ENCODE results near the gene APOBEC3B. TPM values are rescaled to one million over a fixed set of nuclear protein-coding genes. Genes with fewer than 3 reads are reported as not detected.
A peak's percentile ranks its signal among the peaks of the same experiment; 100 is the strongest.
"Not testable (repeated sequence)": the region's sequence is repeated elsewhere in the genome, so short reads cannot be mapped to it uniquely, and the experiment has no call there.

Gene APOBEC3B
- polyA plus RNA-seq, 4 donors = 3.5 to 5.8 (median 4.6) TPM

GRCh38 chr22:38958651-38958943, 23.6 kb upstream of the APOBEC3B start:
- not testable (repeated sequence) for H3K27ac ChIP-seq (ENCODE audit: low read depth in 1 of 3, low read length in 2 of 3); H3K9me3 ChIP-seq (ENCODE audit: control insufficient read depth in 2 of 2, insufficient read depth in 1 of 2, low read depth in 1 of 2, low read length in 1 of 2); H3K27me3 ChIP-seq (ENCODE audit: control insufficient read depth in 3 of 3, insufficient read depth in 3 of 3, low read length in 3 of 3); H3K36me3 ChIP-seq (ENCODE audit: control insufficient read depth in 3 of 3, insufficient read depth in 2 of 3, low read depth in 1 of 3, low read length in 3 of 3); FAIRE-seq; H3K4me3 ChIP-seq (ENCODE audit: low read depth in 1 of 3, low read length in 3 of 3); DNase-seq
- peaks cover 0 to 25% (median 0%) of the 10 kb centered on the region in 3 donors for H3K4me1 ChIP-seq (ENCODE audit: control insufficient read depth in 3 of 3, insufficient read depth in 2 of 3, low read depth in 1 of 3, low read length in 2 of 3)

- Histone ChIP-seq H3K36me3 (ENCODE audit: control insufficient read depth in 3 of 3, insufficient read depth in 2 of 3, low read depth in 1 of 3, low read length in 3 of 3) (peaks cover 0 to 2% (median 0%) of the 10 kb centered on the region in 3 donors), H3K27me3 (ENCODE audit: control insufficient read depth in 3 of 3, insufficient read depth in 3 of 3, low read length in 3 of 3) (no peaks in the 10 kb centered on the region), H3K27ac (ENCODE audit: low read depth in 1 of 3, low read length in 2 of 3) (no peak overlapping the region), H3K4me3 (ENCODE audit: low read depth in 1 of 3, low read length in 3 of 3) (no peak overlapping the region), H3K4me1 (ENCODE audit: control insufficient read depth in 3 of 3, insufficient read depth in 2 of 3, low read depth in 1 of 3, low read length in 2 of 3) (peaks cover 4 to 22% (median 5%) of the 10 kb centered on the region in 3 donors), H3K9me3 (ENCODE audit: control insufficient read depth in 2 of 2, insufficient read depth in 1 of 2, low read depth in 1 of 2, low read length in 1 of 2) (no peaks in the 10 kb centered on the region)
- WGBS, 3 donors = 79 to 82% (median 80%) methylated on average over 8 of the region's 8 CpGs
- FAIRE-seq (no peak), DNase-seq (no peak)
These were observed 22.6 kb upstream of the APOBEC3B start for GRCh38 chr22:38959590-38959989.

- not testable (repeated sequence) for FAIRE-seq; H3K27me3 ChIP-seq (ENCODE audit: control insufficient read depth in 3 of 3, insufficient read depth in 3 of 3, low read length in 3 of 3); DNase-seq; H3K36me3 ChIP-seq (ENCODE audit: control insufficient read depth in 3 of 3, insufficient read depth in 2 of 3, low read depth in 1 of 3, low read length in 3 of 3); H3K9me3 ChIP-seq (ENCODE audit: control insufficient read depth in 2 of 2, insufficient read depth in 1 of 2, low read depth in 1 of 2, low read length in 1 of 2); H3K27ac ChIP-seq (ENCODE audit: low read depth in 1 of 3, low read length in 2 of 3); H3K4me3 ChIP-seq (ENCODE audit: low read depth in 1 of 3, low read length in 3 of 3)
- 78 to 93% (median 88%) methylated on average over 3 to 4 of the region's 4 CpGs for WGBS, 3 donors
- peaks cover 6 to 19% (median 8%) of the 10 kb centered on the region in 3 donors for H3K4me1 ChIP-seq (ENCODE audit: control insufficient read depth in 3 of 3, insufficient read depth in 2 of 3, low read depth in 1 of 3, low read length in 2 of 3)
These were observed 21.5 kb upstream of the APOBEC3B start for GRCh38 chr22:38960673-38961072.

GRCh38 chr22:38963291-38963738, 18.8 kb upstream of the APOBEC3B start:
- not testable (repeated sequence) for H3K36me3 ChIP-seq (ENCODE audit: control insufficient read depth in 3 of 3, insufficient read depth in 2 of 3, low read depth in 1 of 3, low read length in 3 of 3); DNase-seq; FAIRE-seq; H3K9me3 ChIP-seq (ENCODE audit: control insufficient read depth in 2 of 2, insufficient read depth in 1 of 2, low read depth in 1 of 2, low read length in 1 of 2); H3K27me3 ChIP-seq (ENCODE audit: control insufficient read depth in 3 of 3, insufficient read depth in 3 of 3, low read length in 3 of 3)
- peaks cover 6 to 12% (median 8%) of the 10 kb centered on the region in 3 donors for H3K4me1 ChIP-seq (ENCODE audit: control insufficient read depth in 3 of 3, insufficient read depth in 2 of 3, low read depth in 1 of 3, low read length in 2 of 3)
- H3K4me3 ChIP-seq (ENCODE audit: low read depth in 1 of 3, low read length in 3 of 3) = peak overlapping the region in 1 of 3 donors; percentile 5
- WGBS, 3 donors = 18 to 41% (median 33%) methylated on average over 6 to 11 of the region's 11 CpGs
- peak overlapping the region in 2 of 3 donors; percentile 40 to 76 for H3K27ac ChIP-seq (ENCODE audit: low read depth in 1 of 3, low read length in 2 of 3)

GRCh38 chr22:38963872-38964271, 18.3 kb upstream of the APOBEC3B start:
- Histone ChIP-seq H3K4me3 (ENCODE audit: low read depth in 1 of 3, low read length in 3 of 3) (peak overlapping the region in 1 of 3 donors; percentile 5), H3K36me3 (ENCODE audit: control insufficient read depth in 3 of 3, insufficient read depth in 2 of 3, low read depth in 1 of 3, low read length in 3 of 3) (peaks cover 0 to 2% (median 0%) of the 10 kb centered on the region in 3 donors), H3K27me3 (ENCODE audit: control insufficient read depth in 3 of 3, insufficient read depth in 3 of 3, low read length in 3 of 3) (no peaks in the 10 kb centered on the region), H3K27ac (ENCODE audit: low read depth in 1 of 3, low read length in 2 of 3) (peak overlapping the region in 2 of 3 donors; percentile 40 to 76), H3K4me1 (ENCODE audit: control insufficient read depth in 3 of 3, insufficient read depth in 2 of 3, low read depth in 1 of 3, low read length in 2 of 3) (peaks cover 6 to 12% (median 8%) of the 10 kb centered on the region in 3 donors), H3K9me3 (ENCODE audit: control insufficient read depth in 2 of 2, insufficient read depth in 1 of 2, low read depth in 1 of 2, low read length in 1 of 2) (no peaks in the 10 kb centered on the region)
- WGBS, 3 donors = 5 to 60% (median 16%) methylated on average over 9 of the region's 9 CpGs
- peak; percentile 92 to 97 for DNase-seq
- FAIRE-seq = no peak

- DNase-seq (no peak), FAIRE-seq (no peak)
- Histone ChIP-seq H3K27me3 (ENCODE audit: control insufficient read depth in 3 of 3, insufficient read depth in 3 of 3, low read length in 3 of 3) (no peaks in the 10 kb centered on the region), H3K27ac (ENCODE audit: low read depth in 1 of 3, low read length in 2 of 3) (peak overlapping the region in 1 of 3 donors; percentile 57), H3K9me3 (ENCODE audit: control insufficient read depth in 2 of 2, insufficient read depth in 1 of 2, low read depth in 1 of 2, low read length in 1 of 2) (no peaks in the 10 kb centered on the region), H3K36me3 (ENCODE audit: control insufficient read depth in 3 of 3, insufficient read depth in 2 of 3, low read depth in 1 of 3, low read length in 3 of 3) (peaks cover 0 to 2% (median 0%) of the 10 kb centered on the region in 3 donors), H3K4me1 (ENCODE audit: control insufficient read depth in 3 of 3, insufficient read depth in 2 of 3, low read depth in 1 of 3, low read length in 2 of 3) (peaks cover 6 to 12% (median 8%) of the 10 kb centered on the region in 3 donors), H3K4me3 (ENCODE audit: low read depth in 1 of 3, low read length in 3 of 3) (no peak overlapping the region)
- WGBS, 3 donors = 31 to 73% (median 45%) methylated on average over 7 of the region's 7 CpGs
These were observed 17.8 kb upstream of the APOBEC3B start for GRCh38 chr22:38964306-38964705.

GRCh38 chr22:38964989-38965388, 17.2 kb upstream of the APOBEC3B start:
- peaks cover 6 to 12% (median 8%) of the 10 kb centered on the region in 3 donors for H3K4me1 ChIP-seq (ENCODE audit: control insufficient read depth in 3 of 3, insufficient read depth in 2 of 3, low read depth in 1 of 3, low read length in 2 of 3)
- H3K27me3 ChIP-seq (ENCODE audit: control insufficient read depth in 3 of 3, insufficient read depth in 3 of 3, low read length in 3 of 3) = no peaks in the 10 kb centered on the region
- H3K4me3 ChIP-seq (ENCODE audit: low read depth in 1 of 3, low read length in 3 of 3) = no peak overlapping the region
- H3K9me3 ChIP-seq (ENCODE audit: control insufficient read depth in 2 of 2, insufficient read depth in 1 of 2, low read depth in 1 of 2, low read length in 1 of 2) = no peaks in the 10 kb centered on the region
- no peaks in the 10 kb centered on the region for H3K36me3 ChIP-seq (ENCODE audit: control insufficient read depth in 3 of 3, insufficient read depth in 2 of 3, low read depth in 1 of 3, low read length in 3 of 3)
- no peak overlapping the region for H3K27ac ChIP-seq (ENCODE audit: low read depth in 1 of 3, low read length in 2 of 3)
- DNase-seq (peak in 1 of 2 donors; percentile 55), FAIRE-seq (no peak)
- WGBS, 3 donors = 56 to 69% (median 61%) methylated on average over 4 of the region's 4 CpGs

GRCh38 chr22:38965614-38966379, 16.4 kb upstream of the APOBEC3B start:
- WGBS, 3 donors = 75 to 85% (median 84%) methylated on average over 14 of the region's 14 CpGs
- Histone ChIP-seq H3K4me3 (ENCODE audit: low read depth in 1 of 3, low read length in 3 of 3) (no peak overlapping the region), H3K27me3 (ENCODE audit: control insufficient read depth in 3 of 3, insufficient read depth in 3 of 3, low read length in 3 of 3) (no peaks in the 10 kb centered on the region), H3K27ac (ENCODE audit: low read depth in 1 of 3, low read length in 2 of 3) (no peak overlapping the region), H3K9me3 (ENCODE audit: control insufficient read depth in 2 of 2, insufficient read depth in 1 of 2, low read depth in 1 of 2, low read length in 1 of 2) (no peaks in the 10 kb centered on the region), H3K36me3 (ENCODE audit: control insufficient read depth in 3 of 3, insufficient read depth in 2 of 3, low read depth in 1 of 3, low read length in 3 of 3) (no peaks in the 10 kb centered on the region), H3K4me1 (ENCODE audit: control insufficient read depth in 3 of 3, insufficient read depth in 2 of 3, low read depth in 1 of 3, low read length in 2 of 3) (peaks cover 6 to 12% (median 8%) of the 10 kb centered on the region in 3 donors)
- DNase-seq (no peak), FAIRE-seq (no peak)

- Histone ChIP-seq H3K36me3 (ENCODE audit: control insufficient read depth in 3 of 3, insufficient read depth in 2 of 3, low read depth in 1 of 3, low read length in 3 of 3) (no peaks in the 10 kb centered on the region), H3K4me1 (ENCODE audit: control insufficient read depth in 3 of 3, insufficient read depth in 2 of 3, low read depth in 1 of 3, low read length in 2 of 3) (peaks cover 6 to 12% (median 8%) of the 10 kb centered on the region in 3 donors), H3K4me3 (ENCODE audit: low read depth in 1 of 3, low read length in 3 of 3) (no peak overlapping the region), H3K27ac (ENCODE audit: low read depth in 1 of 3, low read length in 2 of 3) (no peak overlapping the region), H3K27me3 (ENCODE audit: control insufficient read depth in 3 of 3, insufficient read depth in 3 of 3, low read length in 3 of 3) (no peaks in the 10 kb centered on the region), H3K9me3 (ENCODE audit: control insufficient read depth in 2 of 2, insufficient read depth in 1 of 2, low read depth in 1 of 2, low read length in 1 of 2) (no peaks in the 10 kb centered on the region)
- DNase-seq = no peak
- FAIRE-seq = no peak
- 54 to 60% (median 55%) methylated on average over 5 of the region's 5 CpGs for WGBS, 3 donors
These were observed 15.8 kb upstream of the APOBEC3B start for GRCh38 chr22:38966380-38966702.
